Neuron (in vitro differentiated cells): ENCODE measurements around the gene KLF17.
"Not testable (repeated sequence)": the region's sequence is repeated elsewhere in the genome, so short reads cannot be mapped to it uniquely, and the experiment has no call there.

Experiments
- H2AFZ ChIP-seq: one replicate; pipeline ENCODE4 v1.6.1; 2013; ENCODE audit warnings: low read depth, mild to moderate bottlenecking, inconsistent platforms, low read length, moderate library complexity
- H3K27me3 ChIP-seq: one replicate; pipeline ENCODE4 v1.6.1; 2013; ENCODE audit warnings: low read length; ENCODE audit not compliant: insufficient read depth
- H3K36me3 ChIP-seq: one replicate; pipeline ENCODE4 v1.6.1; 2013; ENCODE audit warnings: low read length; ENCODE audit not compliant: insufficient read depth
- H3K4me1 ChIP-seq: one replicate; pipeline ENCODE4 v1.6.1; 2013; ENCODE audit warnings: low read length; ENCODE audit not compliant: insufficient read depth
- H3K4me3 ChIP-seq: 2 replicates; pipeline ENCODE4 v1.5.1; 2013; ENCODE audit warnings: mild to moderate bottlenecking, low read length, moderate library complexity
- H3K9me3 ChIP-seq: one replicate; pipeline ENCODE4 v1.6.1; 2013; ENCODE audit warnings: low read length

Gene KLF17

GRCh38 chr1:44113095-44113609 lies 5.5 kb upstream of the KLF17 start:
- H3K4me1 ChIP-seq, result no peaks in the 10 kb centered on the region
- H3K36me3 ChIP-seq, result no peaks in the 10 kb centered on the region
- peaks cover 8% of the 10 kb centered on the region for H3K27me3 ChIP-seq
- H2AFZ ChIP-seq, result no peak overlapping the region
- H3K9me3 ChIP-seq, result no peaks in the 10 kb centered on the region
- H3K4me3 ChIP-seq, result no peak overlapping the region

GRCh38 chr1:44114098-44114497 lies 4.5 kb upstream of the KLF17 start:
- no peaks in the 10 kb centered on the region for H3K9me3 ChIP-seq
- H3K36me3 ChIP-seq, result no peaks in the 10 kb centered on the region
- H2AFZ ChIP-seq, result no peak overlapping the region
- no peak overlapping the region for H3K4me3 ChIP-seq
- no peaks in the 10 kb centered on the region for H3K4me1 ChIP-seq
- peaks cover 8% of the 10 kb centered on the region for H3K27me3 ChIP-seq

GRCh38 chr1:44117272-44117671 lies 1.3 kb upstream of the KLF17 start:
- not testable (repeated sequence) for H3K27me3 ChIP-seq, H3K4me1 ChIP-seq

DNA sequence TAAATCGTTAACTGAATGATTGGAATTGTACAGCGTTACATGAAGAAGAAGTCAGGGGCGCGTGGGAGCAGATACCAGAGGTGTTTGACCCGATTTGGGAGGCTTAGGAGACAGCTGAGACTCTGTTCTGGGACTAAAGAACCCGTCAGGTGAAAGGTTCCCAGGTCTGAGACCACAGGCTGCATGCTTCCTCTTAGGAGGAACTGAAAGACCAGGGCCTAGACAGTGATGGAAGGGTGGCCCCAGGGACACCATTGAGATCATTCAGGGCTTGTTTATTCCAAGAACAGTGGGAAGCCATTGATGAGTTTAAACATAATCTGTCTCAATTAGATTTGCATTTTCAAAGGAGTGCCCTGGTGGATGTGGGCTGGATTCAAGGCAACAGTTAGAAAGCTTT lies 904 bp downstream of the KLF17 start:
- H3K4me1 ChIP-seq, result no peaks in the 10 kb centered on the region
- H3K9me3 ChIP-seq, result no peaks in the 10 kb centered on the region

More at GRCh38 chr1:44117272-44117671, 1.3 kb upstream of the KLF17 start:
- not testable (repeated sequence) for H3K36me3 ChIP-seq, H3K4me3 ChIP-seq, H3K9me3 ChIP-seq, H2AFZ ChIP-seq

DNA sequence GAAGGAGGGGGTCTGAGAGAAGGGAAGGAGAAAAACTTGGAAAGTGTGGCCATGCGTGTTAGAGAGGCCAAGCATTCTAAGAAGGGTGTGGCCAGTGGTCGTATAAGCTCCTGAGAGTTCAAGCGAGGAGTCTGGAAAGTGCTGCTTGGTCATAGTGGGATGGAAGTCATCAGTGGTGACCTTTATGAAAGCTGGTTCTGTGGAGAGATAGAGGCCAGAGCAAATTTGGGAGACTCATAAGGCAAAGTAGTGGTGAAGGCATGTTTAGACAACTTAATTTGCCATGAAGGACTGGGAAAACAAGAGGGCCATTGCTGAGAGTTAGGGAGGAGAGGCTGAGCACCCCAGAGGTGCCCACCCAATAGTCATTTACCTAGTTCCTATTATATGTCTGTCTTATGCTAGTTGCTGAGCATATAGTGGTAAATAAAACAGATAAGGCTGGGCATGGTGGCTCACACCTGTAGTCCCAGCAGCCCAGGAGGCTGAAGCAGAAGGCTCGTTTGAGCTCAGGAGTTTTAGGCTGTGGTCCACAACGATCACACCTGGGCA lies 1.9 kb downstream of the KLF17 start:
- Histone ChIP-seq H2AFZ (no peak overlapping the region), H3K9me3 (no peaks in the 10 kb centered on the region), H3K4me1 (no peaks in the 10 kb centered on the region), H3K4me3 (no peak overlapping the region), H3K36me3 (no peaks in the 10 kb centered on the region), H3K27me3 (peaks cover 3% of the 10 kb centered on the region)

More for the DNA sequence above, 904 bp downstream of the KLF17 start:
- no peak overlapping the region for H3K4me3 ChIP-seq
- H3K36me3 ChIP-seq, result no peaks in the 10 kb centered on the region
- peaks cover 3% of the 10 kb centered on the region for H3K27me3 ChIP-seq
- no peak overlapping the region for H2AFZ ChIP-seq

DNA sequence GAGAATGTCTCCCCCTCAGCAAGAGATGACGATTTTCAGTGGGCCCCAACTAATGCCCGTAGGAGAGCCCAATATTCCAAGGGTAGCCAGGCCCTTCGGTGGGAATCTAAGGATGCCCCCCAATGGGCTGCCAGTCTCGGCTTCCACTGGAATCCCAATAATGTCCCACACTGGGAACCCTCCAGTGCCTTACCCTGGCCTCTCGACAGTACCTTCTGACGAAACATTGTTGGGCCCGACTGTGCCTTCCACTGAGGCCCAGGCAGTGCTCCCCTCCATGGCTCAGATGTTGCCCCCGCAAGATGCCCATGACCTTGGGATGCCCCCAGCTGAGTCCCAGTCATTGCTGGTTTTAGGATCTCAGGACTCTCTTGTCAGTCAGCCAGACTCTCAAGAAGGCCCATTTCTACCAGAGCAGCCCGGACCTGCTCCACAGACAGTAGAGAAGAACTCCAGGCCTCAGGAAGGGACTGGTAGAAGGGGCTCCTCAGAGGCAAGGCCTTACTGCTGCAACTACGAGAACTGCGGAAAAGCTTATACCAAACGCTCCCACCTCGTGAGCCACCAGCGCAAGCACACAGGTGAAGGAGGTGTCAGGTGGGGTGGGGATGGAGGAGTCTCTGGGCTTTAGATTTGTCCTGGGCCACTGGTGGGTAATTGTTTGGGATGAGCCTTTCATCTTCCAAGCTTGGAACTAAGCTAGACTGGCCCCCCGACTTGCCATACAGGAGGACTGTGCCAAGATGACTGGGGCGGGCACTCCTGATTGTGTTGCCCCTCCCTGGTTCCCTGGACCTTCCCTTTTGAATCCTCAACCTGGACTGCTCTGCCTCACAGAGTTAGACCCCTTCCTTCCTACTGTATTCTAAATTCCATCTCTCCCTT lies 11.2 kb downstream of the KLF17 start:
- no peak overlapping the region for H3K4me3 ChIP-seq
- H3K4me1 ChIP-seq, result no peaks in the 10 kb centered on the region
- H3K9me3 ChIP-seq, result no peaks in the 10 kb centered on the region
- H2AFZ ChIP-seq, result no peak overlapping the region
- H3K36me3 ChIP-seq, result no peaks in the 10 kb centered on the region
- H3K27me3 ChIP-seq, result peaks cover 9% of the 10 kb centered on the region

DNA sequence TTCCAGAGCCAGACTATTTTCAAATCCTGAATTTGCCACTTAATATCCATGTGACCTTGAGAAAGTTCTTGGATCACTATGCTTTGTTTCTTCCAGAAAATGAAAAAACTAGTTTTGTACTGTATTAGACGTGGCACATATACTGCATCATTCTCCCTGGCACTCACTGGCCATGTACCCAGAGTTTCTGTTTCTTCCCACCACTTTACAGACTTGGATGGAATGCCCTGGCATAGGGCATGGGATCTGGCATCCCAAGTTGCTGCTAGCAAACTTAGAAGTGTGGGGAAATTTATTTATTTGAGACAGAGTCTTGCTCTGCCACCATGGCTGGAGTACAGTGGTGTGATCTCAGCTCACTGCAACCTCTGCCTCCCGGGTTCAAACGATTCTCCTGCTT lies 12.8 kb downstream of the KLF17 start:
- H3K9me3 ChIP-seq, result no peaks in the 10 kb centered on the region
- no peaks in the 10 kb centered on the region for H3K36me3 ChIP-seq
- no peak overlapping the region for H2AFZ ChIP-seq
- no peak overlapping the region for H3K4me3 ChIP-seq
- no peaks in the 10 kb centered on the region for H3K4me1 ChIP-seq
- H3K27me3 ChIP-seq, result peaks cover 9% of the 10 kb centered on the region

DNA sequence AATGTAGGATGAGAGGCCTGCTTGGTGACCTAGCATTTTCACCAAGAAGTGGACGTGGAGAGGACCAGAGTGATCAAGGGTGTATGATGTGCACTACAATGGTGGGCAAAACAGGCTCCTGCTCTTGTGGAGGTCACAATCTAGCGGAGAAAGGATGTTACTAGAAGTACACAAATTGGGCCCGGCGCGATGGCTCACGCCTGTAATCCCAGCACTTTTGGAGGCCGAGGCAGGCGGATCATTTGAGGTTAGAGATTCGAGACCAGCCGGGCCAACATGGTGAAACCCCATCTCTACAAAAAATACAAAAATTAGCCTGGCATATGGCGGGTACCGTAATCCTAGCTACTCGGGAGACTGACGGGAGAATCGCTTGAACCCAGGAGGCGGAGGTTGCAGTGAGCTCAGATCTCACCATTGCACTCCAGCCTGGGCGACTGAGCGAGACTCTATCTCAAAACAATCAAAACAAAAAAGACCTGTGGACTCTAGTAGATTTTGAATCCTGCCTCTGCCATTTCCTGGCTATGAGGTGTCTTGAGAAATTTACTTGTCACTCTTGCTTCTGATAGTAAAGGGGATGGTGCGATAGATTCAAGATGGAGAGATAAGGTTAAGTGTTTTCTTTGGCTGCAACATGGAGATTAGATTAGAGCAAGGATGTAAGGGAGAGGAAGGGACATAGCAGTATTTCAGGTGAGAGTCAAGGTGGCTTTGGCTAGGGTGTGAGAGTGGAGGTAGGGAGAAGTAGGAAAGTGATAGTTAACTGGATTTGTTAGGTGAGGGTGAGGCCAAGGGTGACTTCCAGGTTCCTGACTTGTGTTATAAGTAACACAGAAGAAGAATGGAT lies 15.7 kb downstream of the KLF17 start:
- Histone ChIP-seq H3K27me3 (peaks cover 9% of the 10 kb centered on the region), H3K9me3 (no peaks in the 10 kb centered on the region), H3K4me3 (no peak overlapping the region), H3K36me3 (no peaks in the 10 kb centered on the region), H2AFZ (no peak overlapping the region), H3K4me1 (no peaks in the 10 kb centered on the region)

- H3K27me3 ChIP-seq, result peaks cover 5% of the 10 kb centered on the region
- H3K9me3 ChIP-seq, result no peaks in the 10 kb centered on the region
- no peaks in the 10 kb centered on the region for H3K36me3 ChIP-seq
- no peaks in the 10 kb centered on the region for H3K4me1 ChIP-seq
- H3K4me3 ChIP-seq, result no peak overlapping the region
- H2AFZ ChIP-seq, result no peak overlapping the region
These were observed 17.3 kb downstream of the KLF17 start for GRCh38 chr1:44135886-44136285.

GRCh38 chr1:44138239-44138638 lies 19.6 kb downstream of the KLF17 start:
- no peak overlapping the region for H3K4me3 ChIP-seq

DNA sequence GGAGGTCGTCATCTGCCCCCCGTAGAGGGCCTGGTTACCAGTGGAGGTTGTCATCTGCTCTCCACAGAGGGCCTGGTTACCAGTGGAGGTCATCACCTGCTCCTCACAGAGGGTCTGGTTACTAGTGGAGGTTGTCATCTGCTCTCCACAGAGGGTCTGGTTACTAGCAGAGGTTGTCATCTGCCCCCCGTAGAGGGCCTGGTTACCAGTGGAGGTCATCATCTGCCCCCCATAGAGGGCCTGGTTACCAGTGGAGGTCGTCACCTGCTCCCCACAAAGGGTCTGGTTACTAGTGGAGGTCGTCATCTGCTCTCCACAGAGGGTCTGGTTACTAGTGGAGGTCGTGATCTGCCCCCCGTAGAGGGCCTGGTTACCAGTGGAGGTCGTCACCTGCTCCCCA lies 20.9 kb downstream of the KLF17 start:
- not testable (repeated sequence) for H3K36me3 ChIP-seq, H3K4me1 ChIP-seq, H3K9me3 ChIP-seq, H3K27me3 ChIP-seq, H3K4me3 ChIP-seq, H2AFZ ChIP-seq

More at GRCh38 chr1:44138239-44138638, 19.6 kb downstream of the KLF17 start:
- no peaks in the 10 kb centered on the region for H3K36me3 ChIP-seq
- H3K27me3 ChIP-seq, result no peaks in the 10 kb centered on the region
- H2AFZ ChIP-seq, result no peak overlapping the region
- no peaks in the 10 kb centered on the region for H3K4me1 ChIP-seq
- no peaks in the 10 kb centered on the region for H3K9me3 ChIP-seq

DNA sequence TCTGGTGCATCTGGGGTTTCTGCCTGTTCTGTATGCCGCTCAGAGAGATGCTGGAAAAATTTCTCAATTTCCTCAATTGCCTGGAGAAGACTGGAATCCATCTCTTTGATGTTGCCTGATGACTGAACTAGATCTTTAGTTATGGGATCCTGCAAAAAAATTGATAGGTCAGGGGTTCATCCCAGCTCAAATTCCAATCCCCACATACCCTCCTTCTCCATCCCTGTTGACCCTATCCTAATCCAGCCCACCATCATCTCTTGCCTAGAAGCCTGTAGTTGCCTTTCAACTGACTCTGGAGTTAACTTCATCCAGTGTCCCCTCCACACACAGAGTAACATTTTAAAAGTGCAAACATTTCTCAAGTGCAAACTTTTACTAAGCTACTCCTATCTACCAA lies 22.9 kb downstream of the KLF17 start, which contains the start of gene KLF18:
KLF18 (minus strand) TSS at position 101 of the 400 bp plus-strand sequence; CDS start at position 101, 0 bp downstream.
- H3K27me3 ChIP-seq, result no peaks in the 10 kb centered on the region
- peaks cover 2% of the 10 kb centered on the region for H3K9me3 ChIP-seq
- H3K4me1 ChIP-seq, result no peaks in the 10 kb centered on the region
- H2AFZ ChIP-seq, result no peak within 1 kb of the TSS
- no peak within 1 kb of the TSS for H3K4me3 ChIP-seq
- H3K36me3 ChIP-seq, result no peaks in the 10 kb centered on the region
